GM19099 (cell line): ENCODE results near the gene STARD3.

ENCODE experiments used
- POLR2A ChIP-seq: IDR thresholded peaks from 3 replicates; pipeline ENCODE4 v1.6.1; 2011; ENCODE audit warnings: low read depth; ENCODE audit not compliant: insufficient read length; ENCODE audit errors: extremely low read depth

Gene STARD3

GRCh38 chr17:39702901-39703893 lies 66.3 kb downstream of the STARD3 start:
- no peak for TF ChIP-seq POLR2A

- no peak for TF ChIP-seq POLR2A
Observed at GRCh38 chr17:39703913-39704312, 67.0 kb downstream of the STARD3 start.

GRCh38 chr17:39704821-39705551 lies 68.0 kb downstream of the STARD3 start:
- no peak for TF ChIP-seq POLR2A

DNA sequence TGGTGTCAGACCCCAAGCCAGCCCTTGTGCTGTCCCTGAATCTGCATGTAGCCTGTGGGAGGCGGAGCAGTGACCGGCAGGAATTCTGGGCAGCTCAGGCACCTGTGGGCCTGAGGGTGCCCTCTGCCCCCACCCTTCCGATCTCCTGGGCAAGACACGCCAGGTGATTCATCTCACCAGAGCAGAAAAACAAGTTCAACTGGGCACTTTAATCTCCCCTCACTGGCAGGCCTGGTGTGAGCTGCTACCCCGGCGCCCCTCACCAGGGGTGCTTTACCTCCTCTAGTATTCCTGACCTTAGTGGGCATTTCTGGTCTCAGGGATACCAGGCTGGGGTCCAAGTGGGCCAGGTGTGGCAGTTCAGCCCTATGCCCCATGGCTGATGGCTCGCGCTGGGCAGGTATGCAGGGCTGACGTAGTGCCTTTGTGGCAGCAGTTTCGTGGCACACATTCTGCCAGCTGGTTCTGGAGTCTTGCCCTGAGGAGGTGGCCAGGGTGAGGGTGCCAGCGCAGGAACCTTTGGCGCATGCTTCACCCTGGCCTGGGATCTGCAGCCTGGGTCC lies 68.9 kb downstream of the STARD3 start:
- no peak for TF ChIP-seq POLR2A

- TF ChIP-seq POLR2A, result no peak
Observed at GRCh38 chr17:39706383-39706782, 69.4 kb downstream of the STARD3 start.

DNA sequence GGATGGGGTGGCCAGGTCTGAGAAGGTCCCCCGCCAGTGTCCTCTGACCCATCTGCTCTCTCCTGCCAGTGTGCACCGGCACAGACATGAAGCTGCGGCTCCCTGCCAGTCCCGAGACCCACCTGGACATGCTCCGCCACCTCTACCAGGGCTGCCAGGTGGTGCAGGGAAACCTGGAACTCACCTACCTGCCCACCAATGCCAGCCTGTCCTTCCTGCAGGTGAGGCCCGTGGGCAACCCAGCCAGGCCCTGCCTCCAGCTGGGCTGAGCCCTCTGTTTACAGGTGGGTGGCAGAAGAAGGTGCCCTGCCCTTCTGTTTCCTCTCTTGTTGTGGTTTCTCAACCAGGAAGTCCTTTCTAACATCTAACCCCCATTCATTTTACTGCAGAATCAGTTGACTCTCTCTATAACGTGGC lies 70.0 kb downstream of the STARD3 start:
- TF ChIP-seq POLR2A, result no peak

GRCh38 chr17:39709319-39709997 lies 72.5 kb downstream of the STARD3 start:
- TF ChIP-seq POLR2A, result no peak

GRCh38 chr17:39709998-39710964 lies 73.3 kb downstream of the STARD3 start:
- no peak for TF ChIP-seq POLR2A

- no peak for TF ChIP-seq POLR2A
Observed at GRCh38 chr17:39711851-39712250, 74.9 kb downstream of the STARD3 start.
